ENCODE results near the gene RNF214. TPM values are rescaled to one million over a fixed set of nuclear protein-coding genes. Genes with fewer than 3 reads are reported as not detected.

Gene RNF214
- total and polyA plus RNA-seq, 3 donors from 2014 or later: 37.8 to 48.9 (median 44.9) TPM

GRCh38 chr11:117193130-117194020 is 39.1 kb upstream of the RNF214 start:
- no peak overlapping the region for H3K4me3 ChIP-seq
- H3K9me3 ChIP-seq: no peaks in the 10 kb centered on the region
- H3K4me1 ChIP-seq: peaks cover under 1% of the 10 kb centered on the region
- H3K27me3 ChIP-seq: no peaks in the 10 kb centered on the region
- H3K27ac ChIP-seq: no peak overlapping the region
- intact Hi-C loops (cut with DNase I; ENCODE audit: low total_unique reads): no loop called here
- no peaks in the 10 kb centered on the region for H3K36me3 ChIP-seq (ENCODE audit: low read depth, missing control alignments)
- no peak for DNase-seq
- TF ChIP-seq POLR2A (IDR thresholded peaks at IDR 0.05) (no peak), CTCF (IDR thresholded peaks at IDR 0.05) (no peak)
- WGBS, 2 donors: 91% methylated on average over 13 to 15 of the region's 15 CpGs

GRCh38 chr11:117194267-117194666 is 38.2 kb upstream of the RNF214 start:
- WGBS, 2 donors: 94 to 95% methylated on average over 5 of the region's 5 CpGs
- DNase-seq: no peak
- H3K27me3 ChIP-seq: no peaks in the 10 kb centered on the region
- H3K4me3 ChIP-seq: no peak overlapping the region
- H3K27ac ChIP-seq: no peak overlapping the region
- H3K4me1 ChIP-seq: peaks cover 4% of the 10 kb centered on the region
- intact Hi-C loops (cut with DNase I; ENCODE audit: low total_unique reads): no loop called here
- TF ChIP-seq POLR2A (IDR thresholded peaks at IDR 0.05) (no peak), CTCF (IDR thresholded peaks at IDR 0.05) (no peak)
- no peaks in the 10 kb centered on the region for H3K36me3 ChIP-seq (ENCODE audit: low read depth, missing control alignments)
- no peaks in the 10 kb centered on the region for H3K9me3 ChIP-seq

- Histone ChIP-seq H3K27me3 (no peaks in the 10 kb centered on the region), H3K36me3 (ENCODE audit: low read depth, missing control alignments) (no peaks in the 10 kb centered on the region)
- intact Hi-C loops (cut with DNase I; ENCODE audit: low total_unique reads): no loop called here
These were observed 37.2 kb upstream of the RNF214 start for GRCh38 chr11:117195258-117195657.

GRCh38 chr11:117195761-117196160 is 36.7 kb upstream of the RNF214 start:
- Histone ChIP-seq H3K27me3 (no peaks in the 10 kb centered on the region), H3K36me3 (ENCODE audit: low read depth, missing control alignments) (no peaks in the 10 kb centered on the region), H3K9me3 (no peaks in the 10 kb centered on the region), H3K27ac (no peak overlapping the region), H3K4me1 (peaks cover 4% of the 10 kb centered on the region), H3K4me3 (no peak overlapping the region)
- intact Hi-C loops (cut with DNase I; ENCODE audit: low total_unique reads): no loop called here
- no peak for DNase-seq
- no peak for TF ChIP-seq CTCF (IDR thresholded peaks at IDR 0.05)
- no peak for TF ChIP-seq POLR2A (IDR thresholded peaks at IDR 0.05)
- 90 to 92% methylated on average over 16 to 19 of the region's 19 CpGs for WGBS, 2 donors

More at GRCh38 chr11:117195258-117195657, 37.2 kb upstream of the RNF214 start:
- no peak for TF ChIP-seq CTCF (IDR thresholded peaks at IDR 0.05)
- TF ChIP-seq POLR2A (IDR thresholded peaks at IDR 0.05): no peak
- Histone ChIP-seq H3K4me3 (no peak overlapping the region), H3K4me1 (peaks cover 4% of the 10 kb centered on the region), H3K9me3 (no peaks in the 10 kb centered on the region), H3K27ac (no peak overlapping the region)
- DNase-seq: no peak
- WGBS, 2 donors: 71 to 75% methylated on average over 4 of the region's 4 CpGs
